Transverse colon (tissue), 4 donors: Measurements from ENCODE around the gene ADGRF4. TPM values are rescaled to one million over a fixed set of nuclear protein-coding genes. Genes with fewer than 3 reads are reported as not detected.

Source experiments
- DNase-seq: peaks from one replicate; pipeline ENCODE4 v3.0.0-alpha.2; 2019
- H3K27ac ChIP-seq, 4 donors: fragments of 200-600 bp; sonication (generic); 2 replicates each; pipeline ENCODE4 v1.5.1; 2016 to 2018; ENCODE audit warnings: inconsistent platforms in 4 of 4
- H3K27me3 ChIP-seq: fragments of 200-600 bp; sonication (generic); 2 replicates; pipeline ENCODE4 v1.5.1; 2017; ENCODE audit warnings: inconsistent platforms
- H3K36me3 ChIP-seq, 4 donors: fragments of 200-600 bp; sonication (generic); 2 replicates each; pipeline ENCODE4 v1.5.1; 2017 to 2019; ENCODE audit warnings: inconsistent platforms in 4 of 4
- H3K4me1 ChIP-seq, 4 donors: fragments of 200-600 bp; sonication (generic); 2 replicates each; pipeline ENCODE4 v1.5.1; 2017 to 2020; ENCODE audit warnings: inconsistent platforms in 4 of 4
- H3K4me3 ChIP-seq, 4 donors: fragments of 200-600 bp; sonication (generic); 1 replicate in 1 of 4; 2 replicates in 3 of 4; pipeline versions ENCODE4 v1.5.1 to v1.6.1; 2017 to 2019; ENCODE audit warnings: inconsistent platforms in 4 of 4
- H3K9me3 ChIP-seq, 2 donors: fragments of 200-600 bp; sonication (generic); 2 replicates each; pipeline ENCODE4 v1.5.1; 2017 to 2019; ENCODE audit warnings: inconsistent platforms in 2 of 2
- CTCF ChIP-seq, 5 experiments: fragments of 200-600 bp in 3 of 5; fragments of 450-650 bp in 2 of 5; sonication (generic) in 3 of 5; IDR thresholded peaks; 1 replicate in 2 of 5; 2 replicates in 3 of 5; pipeline ENCODE4 v1.5.1; 2016 to 2017; ENCODE audit warnings: antibody characterized with exemption in 5 of 5, inconsistent platforms in 3 of 5, mild to moderate bottlenecking in 2 of 5, moderate library complexity in 1 of 5
- EP300 ChIP-seq: sonication (generic); formaldehyde crosslinking; IDR thresholded peaks from one replicate; pipeline ENCODE4 v1.6.1; 2017; ENCODE audit warnings: antibody characterized with exemption, low read depth
- POLR2A ChIP-seq: fragments of 450-650 bp; IDR thresholded peaks from one replicate; pipeline ENCODE4 v1.6.1; 2016; ENCODE audit warnings: antibody characterized with exemption, mild to moderate bottlenecking, moderate library complexity
- POLR2AphosphoS5 ChIP-seq, 3 donors: sonication (generic); formaldehyde crosslinking; IDR thresholded peaks; one replicate each; pipeline ENCODE4 v1.6.1; 2016; ENCODE audit warnings: antibody characterized with exemption in 3 of 3
- WGBS, 2 donors: methylation state at CpG; one replicate each; pipeline ENCODE4 v1.1.5; 2018; ENCODE audit warnings: low coverage in 1 of 2; 5-methylcytosine and 5-hydroxymethylcytosine counted together
- in situ Hi-C, 4 donors: fragments of 200-750 bp; cut with MboI; loops; one replicate each; pipeline versions ENCODE4 v1.15.0 to v1.15.1; 2017; ENCODE audit warnings: low sequenced_read_pairs in 3 of 4, low pct_ligation_motif_present in 1 of 4, low pct_unique_long_range_greater_than_20kb in 1 of 4
- intact Hi-C: fragments of 100-400 bp; cut with DNase I; formaldehyde crosslinking; loops from one replicate; pipeline ENCODE4 v1.15.1; 2023; ENCODE audit warnings: low total_unique reads
- total RNA-seq, 4 donors: library from RNA; depleted of rRNA; stranded (reverse); fragments of >200 nt; gene quantifications; one replicate each; pipeline ENCODE4 v1.1.0, GENCODE V29; 2016

The ADGRF4 gene
- total RNA-seq, 4 donors from 2014 or later: 2.0 to 3.5 (median 3.0) TPM; not detected in 1

- in situ Hi-C loops: no loop called here
Measured at GRCh38 chr6:47687432-47687831, 10.9 kb upstream of the ADGRF4 start.

GRCh38 chr6:47690214-47690613 is 8.2 kb upstream of the ADGRF4 start:
- H3K27ac ChIP-seq: no peak overlapping the region
- no peak overlapping the region for H3K4me3 ChIP-seq
- intact Hi-C loops (no loop called here), in situ Hi-C loops (no loop called here)
- H3K9me3 ChIP-seq: no peaks in the 10 kb centered on the region
- no peak for TF ChIP-seq POLR2AphosphoS5 (IDR thresholded peaks at IDR 0.05)
- no peaks in the 10 kb centered on the region for H3K4me1 ChIP-seq
- no peak for DNase-seq
- WGBS, 2 donors: 82 to 83% methylated on average over 2 of the region's 2 CpGs
- H3K36me3 ChIP-seq: no peaks in the 10 kb centered on the region
- no peaks in the 10 kb centered on the region for H3K27me3 ChIP-seq

More at GRCh38 chr6:47687432-47687831, 10.9 kb upstream of the ADGRF4 start:
- no peak overlapping the region for H3K27ac ChIP-seq
- H3K9me3 ChIP-seq: no peaks in the 10 kb centered on the region
- WGBS, 2 donors: 100% methylated on average over 2 of the region's 2 CpGs; no CpG with 5 or more reads in 1 of the 2 donors
- H3K36me3 ChIP-seq: no peaks in the 10 kb centered on the region
- H3K4me1 ChIP-seq: no peaks in the 10 kb centered on the region
- no peak overlapping the region for H3K4me3 ChIP-seq
- H3K27me3 ChIP-seq: no peaks in the 10 kb centered on the region
- TF ChIP-seq POLR2A: no peak
- no peak for TF ChIP-seq POLR2AphosphoS5 (IDR thresholded peaks at IDR 0.05)
- no peak for TF ChIP-seq EP300
- TF ChIP-seq CTCF (IDR thresholded peaks at IDR 0.05): no peak
- no peak for DNase-seq
- intact Hi-C loops: no loop called here

GRCh38 chr6:47690791-47691190 is 7.6 kb upstream of the ADGRF4 start:
- TF ChIP-seq POLR2A: no peak
- no peak for TF ChIP-seq EP300
- no peak for TF ChIP-seq CTCF (IDR thresholded peaks at IDR 0.05)
- no peak for TF ChIP-seq POLR2AphosphoS5 (IDR thresholded peaks at IDR 0.05)
- Histone ChIP-seq H3K9me3 (no peaks in the 10 kb centered on the region), H3K27ac (no peak overlapping the region), H3K27me3 (no peaks in the 10 kb centered on the region), H3K4me3 (no peak overlapping the region), H3K36me3 (no peaks in the 10 kb centered on the region), H3K4me1 (no peaks in the 10 kb centered on the region)
- intact Hi-C loops: no loop called here
- in situ Hi-C loops: no loop called here
- 57 to 81% methylated on average over 2 of the region's 2 CpGs for WGBS, 2 donors
- DNase-seq: no peak

- DNase-seq: no peak
- Histone ChIP-seq H3K9me3 (no peaks in the 10 kb centered on the region), H3K4me3 (no peak overlapping the region), H3K4me1 (peaks cover 0 to 18% (median 6%) of the 10 kb centered on the region in 4 donors), H3K27me3 (no peaks in the 10 kb centered on the region), H3K36me3 (no peaks in the 10 kb centered on the region), H3K27ac (peak overlapping the region in 1 of 4 donors; percentile 46)
- intact Hi-C loops: no loop called here
- TF ChIP-seq EP300 (no peak), POLR2AphosphoS5 (IDR thresholded peaks at IDR 0.05) (no peak), CTCF (IDR thresholded peaks at IDR 0.05) (no peak), POLR2A (no peak)
- in situ Hi-C loops: no loop called here
- whole genome bisulfite sequencing, 2 donors: 67 to 82% methylated on average over 2 of the region's 2 CpGs
Measured at GRCh38 chr6:47697925-47698324, 455 bp upstream of the ADGRF4 start.

GRCh38 chr6:47700053-47700452 is 1.7 kb downstream of the ADGRF4 start:
- H3K9me3 ChIP-seq: no peaks in the 10 kb centered on the region
- WGBS, 2 donors: 60 to 80% methylated on average over 2 to 5 of the region's 5 CpGs
- no peak for DNase-seq
- no peak for TF ChIP-seq EP300
- TF ChIP-seq CTCF (IDR thresholded peaks at IDR 0.05): no peak
- no peak for TF ChIP-seq POLR2A
- TF ChIP-seq POLR2AphosphoS5 (IDR thresholded peaks at IDR 0.05): no peak
- in situ Hi-C loops: no loop called here
- no peak overlapping the region for H3K27ac ChIP-seq
- intact Hi-C loops: no loop called here
- H3K27me3 ChIP-seq: no peaks in the 10 kb centered on the region
- no peaks in the 10 kb centered on the region for H3K36me3 ChIP-seq
- H3K4me1 ChIP-seq: peaks cover 0 to 18% (median 6%) of the 10 kb centered on the region in 4 donors
- H3K4me3 ChIP-seq: no peak overlapping the region
